ENCODE results near the gene HFE. TPM values are rescaled to one million over a fixed set of nuclear protein-coding genes. Genes with fewer than 3 reads are reported as not detected.

The HFE gene
- total and polyA plus RNA-seq, 2 of the 13 experiments (the other 11 are each of a cell fraction or from before 2014, with no cell fraction given) = 3.7 to 6.3 TPM

GRCh38 chr6:26087284-26088115 lies at the start of gene HFE (continued):
- TF ChIP-seq HNRNPUL1 (IDR thresholded peaks at IDR 0.05; ENCODE audit: low read depth, low read length) (no peak), RAD21 (CRISPR knock-in tag; IDR thresholded peaks at IDR 0.05) (peak; percentile 9; the same call in 1 of the 2 replicates), ZNF430 (CRISPR knock-in tag; IDR thresholded peaks at IDR 0.05) (peak; percentile 77; the same call in 1 of the 2 replicates), EED (CRISPR knock-in tag; IDR thresholded peaks at IDR 0.05) (no peak), ARID2 (CRISPR knock-in tag; IDR thresholded peaks at IDR 0.05; ENCODE audit: borderline replicate concordance) (no peak), HOXD1 (CRISPR knock-in tag; IDR thresholded peaks at IDR 0.05) (no peak), NAIF1 (CRISPR knock-in tag; IDR thresholded peaks at IDR 0.05; ENCODE audit: borderline replicate concordance) (peak; percentile 28; the same call in 1 of the 2 replicates), RBFOX2 (IDR thresholded peaks at IDR 0.05; ENCODE audit: low read depth, low read length) (peak; percentile 67), KMT2A (CRISPR knock-in tag; IDR thresholded peaks at IDR 0.05) (peak; percentile 51; the same call in 1 of the 2 replicates), ZNF296 (CRISPR knock-in tag; conservative IDR thresholded peaks at IDR 0.05) (no peak), SMAD9 (CRISPR knock-in tag; IDR thresholded peaks at IDR 0.05) (no peak), MLLT10 (CRISPR knock-in tag; IDR thresholded peaks at IDR 0.05) (no peak), RBM39 (IDR thresholded peaks at IDR 0.05; ENCODE audit: low read depth, low read length, poor library complexity, severe bottlenecking) (peak; percentile 67), ZBTB7B (CRISPR knock-in tag; IDR thresholded peaks at IDR 0.05) (peak; percentile 86), ZNF12 (CRISPR knock-in tag; IDR thresholded peaks at IDR 0.05) (no peak), ZSCAN25 (CRISPR knock-in tag; IDR thresholded peaks at IDR 0.05) (no peak), ZNF253 (CRISPR knock-in tag; IDR thresholded peaks at IDR 0.05; ENCODE audit: borderline replicate concordance) (no peak), ZNF496 (CRISPR knock-in tag; IDR thresholded peaks at IDR 0.05; ENCODE audit: insufficient replicate concordance) (no peak), ZNF274 (CRISPR knock-in tag; IDR thresholded peaks at IDR 0.05) (no peak), MBD4 (IDR thresholded peaks at IDR 0.05; ENCODE audit: borderline replicate concordance, low read length) (no peak), TFE3 (CRISPR knock-in tag; IDR thresholded peaks at IDR 0.05) (peak; percentile 36; the same call in 1 of the 2 replicates), ZNF780A (CRISPR knock-in tag; IDR thresholded peaks at IDR 0.05) (no peak), CEBPB (IDR thresholded peaks at IDR 0.05; ENCODE audit: borderline replicate concordance, low read depth, low read length) (no peak), EP300 (IDR thresholded peaks at IDR 0.05; ENCODE audit: low read depth in 2 of 2, low read length in 2 of 2) (no peak), EP300 (CRISPR knock-in tag; IDR thresholded peaks at IDR 0.05; ENCODE audit: borderline replicate concordance) (no peak), HNRNPLL (IDR thresholded peaks at IDR 0.05; ENCODE audit: low read depth, low read length, poor library complexity, severe bottlenecking) (peak; percentile 89), MZF1 (CRISPR knock-in tag; IDR thresholded peaks at IDR 0.05; ENCODE audit: borderline replicate concordance) (no peak), NFKBIZ (CRISPR knock-in tag; IDR thresholded peaks at IDR 0.05) (no peak), SRSF1 (optimal IDR thresholded peaks at IDR 0.05; ENCODE audit: low read depth, low read length) (peak; percentile 80), NONO (IDR thresholded peaks at IDR 0.05) (no peak), NONO (CRISPR knock-in tag; conservative IDR thresholded peaks at IDR 0.05) (no peak)
